HG03460 (cell line): ENCODE data around the gene DDX55.
A peak's percentile ranks its signal among the peaks of the same experiment; 100 is the strongest.
"Not testable (repeated sequence)": the region's sequence is repeated elsewhere in the genome, so short reads cannot be mapped to it uniquely, and the experiment has no call there.

Experiments used
- ATAC-seq: cut with Tn5 transposase; IDR thresholded peaks from one replicate; pipeline ENCODE4 v1.9.1; 2021; ENCODE audit not compliant: unreplicated experiment

DDX55 gene

GRCh38 chr12:123601602-123602489 is at the start of gene DDX55:
TSS of gene DDX55 (plus strand) at chr12:123602099. CDS start at chr12:123602149, 50 bp downstream.
- ATAC-seq = peak; percentile 87

- ATAC-seq = not testable (repeated sequence)
Measured at GRCh38 chr12:123554136-123554535, 47.8 kb upstream of the DDX55 start.

- not testable (repeated sequence) for ATAC-seq
Measured at GRCh38 chr12:123554843-123555242, 47.1 kb upstream of the DDX55 start.

GRCh38 chr12:123558487-123558886 is 43.4 kb upstream of the DDX55 start:
- ATAC-seq = not testable (repeated sequence)

- no peak for ATAC-seq
Measured at GRCh38 chr12:123559468-123559867, 42.4 kb upstream of the DDX55 start.

- no peak for ATAC-seq
Measured at GRCh38 chr12:123571343-123571813, 30.5 kb upstream of the DDX55 start.

- ATAC-seq = no peak
Measured at GRCh38 chr12:123572391-123572790, 29.5 kb upstream of the DDX55 start.

GRCh38 chr12:123573870-123574269 is 28.0 kb upstream of the DDX55 start:
- ATAC-seq = no peak

GRCh38 chr12:123576611-123577010 is 25.3 kb upstream of the DDX55 start:
- ATAC-seq = no peak

GRCh38 chr12:123578243-123578642 is 23.7 kb upstream of the DDX55 start:
- no peak for ATAC-seq

- ATAC-seq = not testable (repeated sequence)
Measured at GRCh38 chr12:123578829-123579228, 23.1 kb upstream of the DDX55 start.

GRCh38 chr12:123580772-123581171 is 21.1 kb upstream of the DDX55 start:
- ATAC-seq = no peak

GRCh38 chr12:123591702-123592481 is 10.0 kb upstream of the DDX55 start:
- ATAC-seq = no peak

GRCh38 chr12:123595729-123596128 is 6.2 kb upstream of the DDX55 start:
- no peak for ATAC-seq

- ATAC-seq = no peak
Measured at GRCh38 chr12:123597100-123597499, 4.8 kb upstream of the DDX55 start.

- no peak for ATAC-seq
Measured at GRCh38 chr12:123598522-123598921, 3.4 kb upstream of the DDX55 start.

GRCh38 chr12:123599310-123599709 is 2.6 kb upstream of the DDX55 start:
- no peak for ATAC-seq

- no peak for ATAC-seq
Measured at GRCh38 chr12:123599721-123600120, 2.2 kb upstream of the DDX55 start.

GRCh38 chr12:123602651-123603195 is 824 bp downstream of the DDX55 start:
- no peak for ATAC-seq

GRCh38 chr12:123603495-123603894 is 1.6 kb downstream of the DDX55 start:
- ATAC-seq = not testable (repeated sequence)

- no peak for ATAC-seq
Measured at GRCh38 chr12:123607756-123608155, 5.9 kb downstream of the DDX55 start.
